ENCODE data around the gene COL26A1. TPM values are rescaled to one million over a fixed set of nuclear protein-coding genes. Genes with fewer than 3 reads are reported as not detected.

The COL26A1 gene
- total RNA-seq, 2 experiments from 2014 or later, result not detected

DNA sequence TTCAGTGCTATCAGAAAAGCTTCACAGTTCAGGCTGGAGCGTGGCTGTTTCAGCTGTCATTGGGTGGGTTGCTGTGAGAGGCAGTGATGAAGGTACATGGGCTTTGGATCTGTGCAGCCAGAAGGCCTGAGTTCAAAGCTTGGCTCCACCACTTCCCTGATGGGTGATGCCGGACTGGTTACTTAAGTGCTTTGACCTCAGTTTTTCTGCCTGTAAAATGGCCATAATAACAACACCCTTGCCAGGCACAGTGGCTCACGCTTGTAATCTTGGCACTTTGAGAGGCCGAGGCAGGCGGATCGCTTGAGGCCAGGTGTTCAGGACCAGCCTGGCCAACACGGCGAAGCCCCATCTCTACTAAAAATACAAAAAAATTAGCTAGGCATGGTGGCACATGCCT, 30.6 kb upstream of the COL26A1 start:
- intact Hi-C loops (cut with DNase I, micrococcal nuclease), result no loop called here
- Histone ChIP-seq H3K4me3 (ENCODE audit: low read length) (no peak overlapping the region), H3K36me3 (ENCODE audit: insufficient read depth, low read length) (no peaks in the 10 kb centered on the region), H3K27ac (ENCODE audit: low read depth in 1 of 2, low read length in 2 of 2) (no peak overlapping the region), H3K9me3 (ENCODE audit: control insufficient read depth in 1 of 2, insufficient read depth in 1 of 2, low read length in 2 of 2) (no peaks in the 10 kb centered on the region), H3K4me1 (ENCODE audit: insufficient read depth, low read length) (no peaks in the 10 kb centered on the region), H3K27me3 (ENCODE audit: control insufficient read depth in 1 of 2, insufficient read depth in 2 of 2, low read length in 2 of 2) (no peaks in the 10 kb centered on the region)
- DNase-seq (no peak), ATAC-seq (ENCODE audit: poor library complexity) (no peak)
- POLR2A ChIA-PET, result no interaction called here
- no peak for TF ChIP-seq CTCF (IDR thresholded peaks at IDR 0.05)
- Mint-ChIP-seq H3K36me3 (ENCODE audit: low read depth) (no peaks in the 10 kb centered on the region), H3K27me3 (peaks cover 5% of the 10 kb centered on the region), H3K9me3 (no peaks in the 10 kb centered on the region), H3K4me1 (ENCODE audit: low read depth) (no peaks in the 10 kb centered on the region), H3K4me3 (no peak overlapping the region), H3K27ac (no peak overlapping the region)
- CTCF ChIA-PET, result no interaction called here

GRCh38 chr7:101333912-101334311, 28.8 kb upstream of the COL26A1 start:
- Mint-ChIP-seq H3K9me3 (no peaks in the 10 kb centered on the region), H3K27ac (no peak overlapping the region), H3K36me3 (ENCODE audit: low read depth) (no peaks in the 10 kb centered on the region), H3K4me1 (ENCODE audit: low read depth) (no peaks in the 10 kb centered on the region), H3K27me3 (peaks cover 5% of the 10 kb centered on the region), H3K4me3 (no peak overlapping the region)
- Histone ChIP-seq H3K36me3 (ENCODE audit: insufficient read depth, low read length) (no peaks in the 10 kb centered on the region), H3K4me1 (ENCODE audit: insufficient read depth, low read length) (no peaks in the 10 kb centered on the region), H3K27ac (ENCODE audit: low read depth in 1 of 2, low read length in 2 of 2) (no peak overlapping the region), H3K9me3 (ENCODE audit: control insufficient read depth in 1 of 2, insufficient read depth in 1 of 2, low read length in 2 of 2) (no peaks in the 10 kb centered on the region), H3K4me3 (ENCODE audit: low read length) (no peak overlapping the region), H3K27me3 (ENCODE audit: control insufficient read depth in 1 of 2, insufficient read depth in 2 of 2, low read length in 2 of 2) (no peaks in the 10 kb centered on the region)
- ChIA-PET POLR2A (no interaction called here), CTCF (no interaction called here)
- ATAC-seq (ENCODE audit: poor library complexity) (no peak), DNase-seq (no peak)
- no peak for TF ChIP-seq CTCF (IDR thresholded peaks at IDR 0.05)
- intact Hi-C loops (cut with DNase I, micrococcal nuclease), result no loop called here

- H3K4me1 Mint-ChIP-seq (ENCODE audit: low read depth), result no peaks in the 10 kb centered on the region
- Histone ChIP-seq H3K27ac (ENCODE audit: low read depth in 1 of 2, low read length in 2 of 2) (no peak overlapping the region), H3K9me3 (ENCODE audit: control insufficient read depth in 1 of 2, insufficient read depth in 1 of 2, low read length in 2 of 2) (no peaks in the 10 kb centered on the region), H3K27me3 (ENCODE audit: control insufficient read depth in 1 of 2, insufficient read depth in 2 of 2, low read length in 2 of 2) (peaks cover 0 to 2% of the 10 kb centered on the region in 2 experiments), H3K36me3 (ENCODE audit: insufficient read depth, low read length) (no peaks in the 10 kb centered on the region), H3K4me3 (ENCODE audit: low read length) (no peak overlapping the region), H3K4me1 (ENCODE audit: insufficient read depth, low read length) (no peaks in the 10 kb centered on the region)
- H3K4me3 Mint-ChIP-seq, result no peak overlapping the region
- DNase-seq (no peak), ATAC-seq (ENCODE audit: poor library complexity) (no peak)
- no peak overlapping the region for H3K27ac Mint-ChIP-seq
- H3K27me3 Mint-ChIP-seq, result peaks cover 3% of the 10 kb centered on the region
- ChIA-PET CTCF (interaction anchor here (1.1 kb wide), 1 partner anchor 24 kb away, joined by 3 read pairs; no protein-coding TSS in a partner anchor), POLR2A (no interaction called here)
- intact Hi-C loops (cut with DNase I, micrococcal nuclease), result no loop called here
- TF ChIP-seq CTCF (IDR thresholded peaks at IDR 0.05), result no peak
- H3K9me3 Mint-ChIP-seq, result no peaks in the 10 kb centered on the region
- no peaks in the 10 kb centered on the region for H3K36me3 Mint-ChIP-seq (ENCODE audit: low read depth)
These were observed 22.3 kb upstream of the COL26A1 start for GRCh38 chr7:101340379-101340778.
